ENCODE measurements around the gene GAB2.

The GAB2 gene

GRCh38 chr11:78426845-78427244, 9.2 kb upstream of the GAB2 start:
- DNase-seq, result no peak

- DNase-seq, result no peak
These were observed 7.9 kb upstream of the GAB2 start for GRCh38 chr11:78425399-78426070.

GRCh38 chr11:78424334-78425270, 7.0 kb upstream of the GAB2 start:
- DNase-seq, result no peak

- DNase-seq, result no peak
These were observed 5.6 kb upstream of the GAB2 start for GRCh38 chr11:78423241-78423640.

- no peak for DNase-seq
These were observed 3.2 kb upstream of the GAB2 start for GRCh38 chr11:78420796-78421209.

- peak; percentile 56 for DNase-seq
These were observed 2.7 kb upstream of the GAB2 start for GRCh38 chr11:78420255-78420764.

- no peak for DNase-seq
These were observed 1.7 kb upstream of the GAB2 start for GRCh38 chr11:78419327-78419726.

GRCh38 chr11:78418584-78419211, 1.1 kb upstream of the GAB2 start:
- DNase-seq, result no peak

- DNase-seq, result peak; percentile 41
These were observed 416 bp upstream of the GAB2 start for GRCh38 chr11:78417888-78418583.

GRCh38 chr11:78416285-78417174, 1.1 kb downstream of the GAB2 start:
- peak; percentile 41 for DNase-seq

- DNase-seq, result no peak
These were observed 2.3 kb downstream of the GAB2 start for GRCh38 chr11:78415338-78415737.

GRCh38 chr11:78414321-78415051, 3.1 kb downstream of the GAB2 start:
- no peak for DNase-seq

GRCh38 chr11:78408619-78409018, 9.0 kb downstream of the GAB2 start:
- no peak for DNase-seq

- DNase-seq, result no peak
These were observed 10.9 kb downstream of the GAB2 start for GRCh38 chr11:78406568-78407196.

GRCh38 chr11:78405805-78406204, 11.8 kb downstream of the GAB2 start:
- no peak for DNase-seq

- no peak for DNase-seq
These were observed 13.8 kb downstream of the GAB2 start for GRCh38 chr11:78403781-78404180.

- no peak for DNase-seq
These were observed 14.8 kb downstream of the GAB2 start for GRCh38 chr11:78402847-78403246.

GRCh38 chr11:78400702-78401101, 16.9 kb downstream of the GAB2 start:
- DNase-seq, result no peak

- no peak for DNase-seq
These were observed 17.5 kb downstream of the GAB2 start for GRCh38 chr11:78400116-78400515.

GRCh38 chr11:78399136-78399535, 18.5 kb downstream of the GAB2 start:
- no peak for DNase-seq

- DNase-seq, result no peak
These were observed 18.9 kb downstream of the GAB2 start for GRCh38 chr11:78398715-78399114.
